Activated effector memory CD4-positive, alpha-beta T cell treated with Interleukin-2 at 50 U/mL for 16 hours (primary cell): ENCODE measurements around the gene IL1RAPL2.
"Not testable (repeated sequence)": the region's sequence is repeated elsewhere in the genome, so short reads cannot be mapped to it uniquely, and the experiment has no call there.

ENCODE experiments used
- DNase-seq: peaks from one replicate; pipeline ENCODE4 v3.0.0-alpha.2; 2020

Gene IL1RAPL2

GRCh38 chrX:105725228-105725627 lies 1159.2 kb downstream of the IL1RAPL2 start:
- DNase-seq = no peak

GRCh38 chrX:105738162-105738561 lies 1172.2 kb downstream of the IL1RAPL2 start:
- DNase-seq = no peak

- DNase-seq = no peak
Measured at GRCh38 chrX:105744291-105744690, 1178.3 kb downstream of the IL1RAPL2 start.

- no peak for DNase-seq
Measured at GRCh38 chrX:105744946-105745345, 1178.9 kb downstream of the IL1RAPL2 start.

- no peak for DNase-seq
Measured at GRCh38 chrX:105745863-105746262, 1179.9 kb downstream of the IL1RAPL2 start.

GRCh38 chrX:105752338-105752956 lies 1186.4 kb downstream of the IL1RAPL2 start:
- DNase-seq = no peak

- no peak for DNase-seq
Measured at GRCh38 chrX:105753411-105753810, 1187.4 kb downstream of the IL1RAPL2 start.

- DNase-seq = no peak
Measured at GRCh38 chrX:105754286-105754964, 1188.4 kb downstream of the IL1RAPL2 start.

GRCh38 chrX:105755109-105755508 lies 1189.1 kb downstream of the IL1RAPL2 start:
- no peak for DNase-seq

- no peak for DNase-seq
Measured at GRCh38 chrX:105758754-105759153, 1192.8 kb downstream of the IL1RAPL2 start.

- no peak for DNase-seq
Measured at GRCh38 chrX:105759598-105759997, 1193.6 kb downstream of the IL1RAPL2 start.

- no peak for DNase-seq
Measured at GRCh38 chrX:105765691-105766090, 1199.7 kb downstream of the IL1RAPL2 start.

GRCh38 chrX:105773801-105774200 lies 1207.8 kb downstream of the IL1RAPL2 start:
- DNase-seq = no peak

- no peak for DNase-seq
Measured at GRCh38 chrX:105775679-105776078, 1209.7 kb downstream of the IL1RAPL2 start.

GRCh38 chrX:105781804-105782203 lies 1215.8 kb downstream of the IL1RAPL2 start:
- DNase-seq = no peak

- DNase-seq = not testable (repeated sequence)
Measured at GRCh38 chrX:105796877-105797276, 1230.9 kb downstream of the IL1RAPL2 start.

- no peak for DNase-seq
Measured at GRCh38 chrX:105803891-105804290, 1237.9 kb downstream of the IL1RAPL2 start.

GRCh38 chrX:105805655-105806054 lies 1239.7 kb downstream of the IL1RAPL2 start:
- DNase-seq = not testable (repeated sequence)

GRCh38 chrX:105816517-105816916 lies 1250.5 kb downstream of the IL1RAPL2 start:
- no peak for DNase-seq
